Measurements from ENCODE around the gene CCN2. TPM values are rescaled to one million over a fixed set of nuclear protein-coding genes. Genes with fewer than 3 reads are reported as not detected.

Gene CCN2, protein sequence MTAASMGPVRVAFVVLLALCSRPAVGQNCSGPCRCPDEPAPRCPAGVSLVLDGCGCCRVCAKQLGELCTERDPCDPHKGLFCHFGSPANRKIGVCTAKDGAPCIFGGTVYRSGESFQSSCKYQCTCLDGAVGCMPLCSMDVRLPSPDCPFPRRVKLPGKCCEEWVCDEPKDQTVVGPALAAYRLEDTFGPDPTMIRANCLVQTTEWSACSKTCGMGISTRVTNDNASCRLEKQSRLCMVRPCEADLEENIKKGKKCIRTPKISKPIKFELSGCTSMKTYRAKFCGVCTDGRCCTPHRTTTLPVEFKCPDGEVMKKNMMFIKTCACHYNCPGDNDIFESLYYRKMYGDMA
- 683 to 766 TPM (median 697 TPM) in 3 replicates for total RNA-seq

DNA sequence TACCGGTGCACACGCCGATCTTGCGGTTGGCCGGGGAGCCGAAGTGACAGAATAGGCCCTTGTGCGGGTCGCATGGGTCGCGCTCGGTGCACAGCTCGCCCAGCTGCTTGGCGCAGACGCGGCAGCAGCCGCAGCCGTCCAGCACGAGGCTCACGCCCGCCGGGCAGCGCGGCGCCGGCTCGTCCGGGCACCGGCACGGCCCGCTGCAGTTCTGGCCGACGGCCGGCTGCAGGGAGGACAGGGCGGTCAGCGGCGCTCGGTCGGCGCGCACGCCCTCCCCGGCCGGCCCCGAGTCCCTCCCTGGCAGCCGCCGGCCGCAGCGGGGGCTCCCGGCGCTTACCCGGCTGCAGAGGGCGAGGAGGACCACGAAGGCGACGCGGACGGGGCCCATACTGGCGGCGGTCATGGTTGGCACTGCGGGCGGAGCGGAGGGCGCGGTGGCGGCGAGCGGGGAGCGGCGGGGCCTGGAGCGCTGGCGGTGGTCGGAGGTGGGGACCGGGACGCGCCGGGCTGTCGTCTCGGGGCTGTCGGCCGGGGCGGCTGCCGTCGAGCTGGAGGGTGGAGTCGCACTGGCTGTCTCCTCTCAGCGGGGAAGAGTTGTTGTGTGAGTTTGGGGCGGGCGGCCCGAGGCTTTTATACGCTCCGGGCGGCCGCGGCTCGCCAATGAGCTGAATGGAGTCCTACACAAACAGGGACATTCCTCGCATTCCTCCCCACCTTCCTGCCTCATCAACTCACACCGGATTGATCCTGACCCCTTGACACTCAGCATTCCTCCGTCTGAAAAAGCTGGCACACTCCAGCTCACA, at the start of gene CCN2:
Gene CCN2, minus strand, starts transcription at position 606 of the 809 bp plus-strand sequence. Its CDS starts 200 bp downstream, at position 406.
- Mint-ChIP-seq H3K4me3 (peak within 1 kb of the TSS; percentile 88), H3K27me3 (ENCODE audit: low read depth) (no peaks in the 10 kb centered on the region), H3K9me3 (no peaks in the 10 kb centered on the region), H3K4me1 (peaks cover 67% of the 10 kb centered on the region), H3K27ac (peak within 1 kb of the TSS; percentile 94), H3K36me3 (peaks cover 10% of the 10 kb centered on the region)
- DNase-seq (ENCODE audit: low spot score in 2 of 2, unreplicated experiment in 2 of 2): peak; percentile 66 to 93
- TF ChIP-seq, protein P1, sequence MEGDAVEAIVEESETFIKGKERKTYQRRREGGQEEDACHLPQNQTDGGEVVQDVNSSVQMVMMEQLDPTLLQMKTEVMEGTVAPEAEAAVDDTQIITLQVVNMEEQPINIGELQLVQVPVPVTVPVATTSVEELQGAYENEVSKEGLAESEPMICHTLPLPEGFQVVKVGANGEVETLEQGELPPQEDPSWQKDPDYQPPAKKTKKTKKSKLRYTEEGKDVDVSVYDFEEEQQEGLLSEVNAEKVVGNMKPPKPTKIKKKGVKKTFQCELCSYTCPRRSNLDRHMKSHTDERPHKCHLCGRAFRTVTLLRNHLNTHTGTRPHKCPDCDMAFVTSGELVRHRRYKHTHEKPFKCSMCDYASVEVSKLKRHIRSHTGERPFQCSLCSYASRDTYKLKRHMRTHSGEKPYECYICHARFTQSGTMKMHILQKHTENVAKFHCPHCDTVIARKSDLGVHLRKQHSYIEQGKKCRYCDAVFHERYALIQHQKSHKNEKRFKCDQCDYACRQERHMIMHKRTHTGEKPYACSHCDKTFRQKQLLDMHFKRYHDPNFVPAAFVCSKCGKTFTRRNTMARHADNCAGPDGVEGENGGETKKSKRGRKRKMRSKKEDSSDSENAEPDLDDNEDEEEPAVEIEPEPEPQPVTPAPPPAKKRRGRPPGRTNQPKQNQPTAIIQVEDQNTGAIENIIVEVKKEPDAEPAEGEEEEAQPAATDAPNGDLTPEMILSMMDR (IDR thresholded peaks at IDR 0.05; ENCODE audit: unreplicated experiment): peak; percentile 28

DNA sequence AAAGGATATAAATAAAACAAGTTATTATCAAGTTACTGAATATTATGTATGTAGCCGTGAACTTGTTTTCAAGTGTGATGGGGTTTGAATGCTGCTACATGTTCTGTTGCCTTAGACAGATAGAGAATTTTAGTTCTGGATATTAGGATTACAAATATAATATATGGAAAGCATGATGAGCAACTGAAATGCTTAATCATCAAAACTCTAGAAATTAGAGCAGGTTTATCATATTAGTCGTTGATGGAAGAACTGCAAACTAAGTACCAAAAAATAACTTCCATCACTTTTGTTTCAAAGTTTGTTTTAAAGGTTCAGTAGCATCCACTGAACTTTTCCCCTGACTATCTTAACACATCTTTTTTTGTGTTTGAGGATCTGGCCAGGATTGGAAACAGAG, 49.1 kb upstream of the CCN2 start:
- Mint-ChIP-seq H3K9me3 (peaks cover 30% of the 10 kb centered on the region), H3K36me3 (no peaks in the 10 kb centered on the region), H3K27ac (no peak overlapping the region), H3K27me3 (ENCODE audit: low read depth) (no peaks in the 10 kb centered on the region), H3K4me3 (no peak overlapping the region), H3K4me1 (no peaks in the 10 kb centered on the region)
- DNase-seq (ENCODE audit: low spot score in 2 of 2, unreplicated experiment in 2 of 2): no peak
- TF ChIP-seq, protein P1 (IDR thresholded peaks at IDR 0.05; ENCODE audit: unreplicated experiment): no peak

DNA sequence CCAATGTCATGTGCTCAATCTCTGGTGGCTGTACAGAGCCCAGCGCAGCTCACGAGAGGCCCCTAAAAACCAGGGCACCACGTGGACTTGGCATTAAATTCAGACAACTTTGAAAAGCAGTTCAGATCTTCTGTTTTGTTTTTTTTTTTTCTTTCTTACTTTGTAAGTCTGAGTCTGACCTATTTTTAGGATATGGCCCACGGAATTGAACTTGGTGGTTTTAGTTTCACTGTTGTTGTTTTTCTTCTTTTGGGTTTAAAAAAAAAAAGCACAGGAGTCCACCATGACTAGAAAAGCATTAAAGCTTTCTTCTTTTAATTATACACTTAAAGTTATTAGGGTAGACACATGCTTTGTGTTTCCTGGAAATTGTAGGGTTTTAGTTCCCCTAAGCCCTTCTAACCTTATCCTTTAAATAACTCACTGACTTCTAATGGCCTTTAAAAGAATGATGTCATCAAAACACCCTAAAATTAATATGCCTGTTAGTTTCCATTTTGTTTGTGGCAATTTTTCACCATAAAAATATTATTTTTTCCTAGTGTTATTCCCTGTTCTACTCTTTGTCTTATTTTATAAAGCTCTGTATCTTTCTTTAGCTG, 48.5 kb upstream of the CCN2 start:
- H3K27ac Mint-ChIP-seq: no peak overlapping the region
- no peak overlapping the region for H3K4me3 Mint-ChIP-seq
- no peaks in the 10 kb centered on the region for H3K4me1 Mint-ChIP-seq
- TF ChIP-seq, protein P1 (IDR thresholded peaks at IDR 0.05; ENCODE audit: unreplicated experiment): no peak
- no peaks in the 10 kb centered on the region for H3K36me3 Mint-ChIP-seq
- H3K27me3 Mint-ChIP-seq (ENCODE audit: low read depth): no peaks in the 10 kb centered on the region
- H3K9me3 Mint-ChIP-seq: peaks cover 28% of the 10 kb centered on the region
- no peak for DNase-seq (ENCODE audit: low spot score in 2 of 2, unreplicated experiment in 2 of 2)

DNA sequence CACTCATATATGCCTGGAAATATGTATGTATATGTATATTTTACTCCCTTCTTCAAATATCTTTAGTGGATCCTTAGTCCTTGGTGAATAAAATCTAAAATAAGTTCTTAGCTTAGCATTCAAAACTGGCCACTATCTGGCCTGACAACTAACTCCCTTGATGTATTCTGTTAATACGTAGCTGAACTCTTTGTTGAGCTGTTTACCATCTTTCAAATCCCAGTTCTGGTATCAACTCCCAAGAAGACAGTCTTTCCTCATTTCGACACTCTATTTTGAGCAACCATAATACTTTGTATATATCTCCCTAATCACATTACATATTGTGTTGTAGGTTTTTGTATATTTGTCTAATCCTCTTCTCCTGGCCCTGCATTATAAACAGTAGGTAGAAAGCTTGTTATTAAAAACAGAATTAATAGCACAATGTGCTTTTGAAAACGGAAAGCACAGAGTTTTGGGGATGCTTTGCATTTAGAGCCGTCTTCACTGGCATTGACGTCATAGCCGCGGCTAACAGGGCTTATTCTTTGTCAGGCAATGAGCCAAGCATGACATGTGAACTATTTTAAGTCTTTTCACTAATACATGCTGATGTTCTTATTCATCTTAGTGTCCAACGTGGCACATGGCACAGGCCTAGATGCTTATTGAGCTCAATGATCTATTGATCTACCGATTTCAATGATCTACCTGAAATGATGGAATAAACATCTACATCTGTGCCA, 47.2 kb upstream of the CCN2 start:
- H3K27me3 Mint-ChIP-seq (ENCODE audit: low read depth): no peaks in the 10 kb centered on the region

More for the DNA sequence above, 47.2 kb upstream of the CCN2 start:
- Mint-ChIP-seq H3K9me3 (peaks cover 17% of the 10 kb centered on the region), H3K36me3 (no peaks in the 10 kb centered on the region), H3K4me1 (no peaks in the 10 kb centered on the region), H3K4me3 (no peak overlapping the region), H3K27ac (no peak overlapping the region)
- DNase-seq (ENCODE audit: low spot score in 2 of 2, unreplicated experiment in 2 of 2): no peak
- TF ChIP-seq, protein P1 (IDR thresholded peaks at IDR 0.05; ENCODE audit: unreplicated experiment): no peak
